Stimulated activated CD8-positive, alpha-beta memory T cell treated with anti-CD3 and anti-CD28 coated beads, Interleukin-15, amount 100 ng/mL, for 4 hours (primary cell): ENCODE measurements around the gene C10orf62.
A peak's percentile ranks its signal among the peaks of the same experiment; 100 is the strongest.
"Not testable (repeated sequence)": the region's sequence is repeated elsewhere in the genome, so short reads cannot be mapped to it uniquely, and the experiment has no call there.

Experiments
- DNase-seq, 2 donors: peaks; one replicate each; pipeline ENCODE4 v3.0.0-alpha.2; 2020; ENCODE audit warnings: low read depth in 2 of 2

C10orf62 gene

GRCh38 chr10:97627731-97628130, 38.2 kb downstream of the C10orf62 start:
- no peak for DNase-seq

GRCh38 chr10:97628228-97628627, 38.7 kb downstream of the C10orf62 start:
- no peak for DNase-seq

GRCh38 chr10:97629289-97629688, 39.8 kb downstream of the C10orf62 start:
- DNase-seq = no peak

- no peak for DNase-seq
Observed at GRCh38 chr10:97631098-97631497, 41.6 kb downstream of the C10orf62 start.

GRCh38 chr10:97632949-97633884, 43.7 kb downstream of the C10orf62 start, which contains the start of gene MORN4:
Gene MORN4, minus strand, starts transcription at chr10:97633500. Its CDS starts 13,847 bp downstream, at chr10:97619653.
- DNase-seq = peak; percentile 73 to 78

- no peak for DNase-seq
Observed at GRCh38 chr10:97633921-97634320, 44.4 kb downstream of the C10orf62 start.

GRCh38 chr10:97635577-97635976, 46.1 kb downstream of the C10orf62 start:
- no peak for DNase-seq

GRCh38 chr10:97639090-97639489, 49.6 kb downstream of the C10orf62 start:
- DNase-seq = not testable (repeated sequence)

GRCh38 chr10:97640174-97640867, 50.8 kb downstream of the C10orf62 start, which contains the start of gene PI4K2A:
Gene PI4K2A, plus strand, starts transcription at chr10:97640671. Its CDS starts 72 bp downstream, at chr10:97640743.
- peak; percentile 98 to 99 for DNase-seq
